Motor neuron (in vitro differentiated cells): ENCODE measurements around the gene MFSD6. TPM values are rescaled to one million over a fixed set of nuclear protein-coding genes. Genes with fewer than 3 reads are reported as not detected.
"Not testable (repeated sequence)": the region's sequence is repeated elsewhere in the genome, so short reads cannot be mapped to it uniquely, and the experiment has no call there.

Source experiments
- ATAC-seq, 8 experiments: fragments of 200-7000 bp; cut with Tn5 transposase; replicated peaks in 6 of 8; 2 replicates each; pipeline ENCODE4 v1.8.0; 2021; ENCODE audit warnings: mild to moderate bottlenecking in 8 of 8, moderate library complexity in 8 of 8
- H3K27ac ChIP-seq, 2 donors: fragments of 250-450 bp; sonication (Bioruptor Pico); 2 replicates each; pipeline ENCODE4 v1.9.0; 2021; ENCODE audit warnings: antibody characterized with exemption in 2 of 2, mild to moderate bottlenecking in 2 of 2, moderate library complexity in 1 of 2
- H3K4me1 ChIP-seq, 2 donors: fragments of 250-450 bp; sonication (Bioruptor Pico); replicated peaks in 1 of 2; 2 replicates each; pipeline ENCODE4 v1.6.1; 2021; ENCODE audit warnings: antibody characterized with exemption in 2 of 2, mild to moderate bottlenecking in 2 of 2, moderate library complexity in 1 of 2
- H3K4me3 ChIP-seq, 5 donors: fragments of 250-450 bp; sonication (Bioruptor Pico); 2 replicates each; pipeline ENCODE4 v1.9.0; 2021; ENCODE audit warnings: antibody characterized with exemption in 5 of 5, mild to moderate bottlenecking in 5 of 5, moderate library complexity in 4 of 5
- WGBS, 10 experiments: fragments of 450-650 bp; shearing (Covaris generic); methylation state at CpG; one replicate each; pipeline ENCODE4 v1.0.0; 2022; 5-methylcytosine and 5-hydroxymethylcytosine counted together
- in situ Hi-C, 9 experiments: fragments of 400-800 bp; cut with MboI; loops; one replicate each; pipeline ENCODE4 v1.15.0; 2021; ENCODE audit warnings: low sequenced_read_pairs in 9 of 9, low pct_unique_long_range_greater_than_20kb in 2 of 9; ENCODE audit not compliant: unreplicated experiment in 9 of 9
- total RNA-seq, 8 experiments: library from RNA; unstranded; fragments of 300-600 nt; gene quantifications; 2 replicates each; pipeline versions ENCODE4 v1.2.3 to v1.2.4, GENCODE V29; 2022

The MFSD6 gene
- total RNA-seq, 8 experiments from 2014 or later: 3.9 to 21.7 (median 12.4) TPM

- 23 to 91% (median 50%) methylated on average over 2 to 5 of the region's 5 CpGs; no CpG with 5 or more reads in 3 of the 10 experiments for WGBS, 10 experiments
- in situ Hi-C loops: no loop called here
- no peak overlapping the region for H3K4me3 ChIP-seq
- H3K4me1 ChIP-seq: no peaks in the 10 kb centered on the region
- no peak overlapping the region for H3K27ac ChIP-seq
- ATAC-seq: no peak
Observed at GRCh38 chr2:190460487-190460886, 52.3 kb downstream of the MFSD6 start.

GRCh38 chr2:190462181-190462580 lies 54.0 kb downstream of the MFSD6 start:
- no peak overlapping the region for H3K4me3 ChIP-seq
- in situ Hi-C loops: no loop called here
- H3K27ac ChIP-seq: no peak overlapping the region
- peak in 1 of 8 experiments; percentile 39 for ATAC-seq
- 60 to 100% (median 88%) methylated on average over 1 to 2 of the region's 2 CpGs; no CpG with 5 or more reads in 2 of the 10 experiments for WGBS, 10 experiments
- H3K4me1 ChIP-seq: peaks cover 0 to 3% of the 10 kb centered on the region in 2 donors

GRCh38 chr2:190462611-190463010 lies 54.5 kb downstream of the MFSD6 start:
- 86% methylated on average over 1 of the region's 1 CpG; no CpG with 5 or more reads in 8 of the 10 experiments for WGBS, 10 experiments
- Histone ChIP-seq H3K27ac (no peak overlapping the region), H3K4me1 (peaks cover 2 to 7% of the 10 kb centered on the region in 2 donors), H3K4me3 (no peak overlapping the region)
- in situ Hi-C loops: no loop called here
- no peak for ATAC-seq

GRCh38 chr2:190465060-190465459 lies 56.9 kb downstream of the MFSD6 start:
- ATAC-seq: no peak
- H3K4me1 ChIP-seq: peaks cover 2 to 18% of the 10 kb centered on the region in 2 donors
- no peak overlapping the region for H3K27ac ChIP-seq
- in situ Hi-C loops: no loop called here
- no peak overlapping the region for H3K4me3 ChIP-seq
- WGBS, 10 experiments: 42 to 100% (median 63%) methylated on average over 1 to 2 of the region's 2 CpGs

- peak in 2 of 8 experiments; percentile 19 to 28 for ATAC-seq
- H3K27ac ChIP-seq: peak overlapping the region in 1 of 2 donors; percentile 27
Observed at GRCh38 chr2:190466819-190467446, 58.8 kb downstream of the MFSD6 start.

GRCh38 chr2:190467575-190468083 lies 59.5 kb downstream of the MFSD6 start:
- Histone ChIP-seq H3K4me1 (peaks cover 2 to 18% of the 10 kb centered on the region in 2 donors), H3K4me3 (no peak overlapping the region), H3K27ac (peak overlapping the region in 1 of 2 donors; percentile 27)
- WGBS, 10 experiments: 0 to 100% (median 47%) methylated on average over 1 to 5 of the region's 5 CpGs; no CpG with 5 or more reads in 2 of the 10 experiments
- ATAC-seq: peak in 4 of 8 experiments; percentile 29 to 83 (median 52)
- in situ Hi-C loops: no loop called here

More at GRCh38 chr2:190466819-190467446, 58.8 kb downstream of the MFSD6 start:
- Histone ChIP-seq H3K4me3 (no peak overlapping the region), H3K4me1 (peaks cover 2 to 18% of the 10 kb centered on the region in 2 donors)
- in situ Hi-C loops: no loop called here
- WGBS, 10 experiments: 20 to 100% (median 81%) methylated on average over 1 to 4 of the region's 5 CpGs; no CpG with 5 or more reads in 2 of the 10 experiments

GRCh38 chr2:190468354-190468753 lies 60.2 kb downstream of the MFSD6 start:
- ATAC-seq, in situ Hi-C loops: not testable (repeated sequence)
- WGBS, 10 experiments: 50 to 100% (median 94%) methylated on average over 1 of the region's 1 CpG; no CpG with 5 or more reads in 6 of the 10 experiments

GRCh38 chr2:190468814-190469569 lies 60.8 kb downstream of the MFSD6 start:
- peak in 6 of 8 experiments; percentile 36 to 76 (median 60) for ATAC-seq
- peaks cover 2 to 18% of the 10 kb centered on the region in 2 donors for H3K4me1 ChIP-seq
- in situ Hi-C loops: no loop called here
- no peak overlapping the region for H3K27ac ChIP-seq
- no peak overlapping the region for H3K4me3 ChIP-seq
- 0 to 100% (median 69%) methylated on average over 1 to 4 of the region's 4 CpGs; no CpG with 5 or more reads in 1 of the 10 experiments for WGBS, 10 experiments

More at GRCh38 chr2:190468354-190468753, 60.2 kb downstream of the MFSD6 start:
- H3K4me1 ChIP-seq: peaks cover 2 to 18% of the 10 kb centered on the region in 2 donors
- not testable (repeated sequence) for H3K4me3 ChIP-seq, H3K27ac ChIP-seq

GRCh38 chr2:190469771-190470170 lies 61.6 kb downstream of the MFSD6 start:
- Histone ChIP-seq H3K27ac (no peak overlapping the region), H3K4me1 (peaks cover 2 to 18% of the 10 kb centered on the region in 2 donors), H3K4me3 (no peak overlapping the region)
- in situ Hi-C loops: no loop called here
- peak in 6 of 8 experiments; percentile 22 to 91 (median 68) for ATAC-seq
- 85 to 100% (median 96%) methylated on average over 2 of the region's 2 CpGs; no CpG with 5 or more reads in 1 of the 10 experiments for WGBS, 10 experiments

- WGBS, 10 experiments: 78 to 100% (median 97%) methylated on average over 1 to 5 of the region's 5 CpGs
- ATAC-seq: no peak
- in situ Hi-C loops: no loop called here
- no peak overlapping the region for H3K27ac ChIP-seq
- H3K4me1 ChIP-seq: peaks cover 2 to 18% of the 10 kb centered on the region in 2 donors
- H3K4me3 ChIP-seq: no peak overlapping the region
Observed at GRCh38 chr2:190470256-190470826, 62.2 kb downstream of the MFSD6 start.

GRCh38 chr2:190477661-190478454 lies 69.7 kb downstream of the MFSD6 start:
- Histone ChIP-seq H3K27ac (no peak overlapping the region), H3K4me3 (no peak overlapping the region), H3K4me1 (peaks cover 0 to 8% of the 10 kb centered on the region in 2 donors)
- peak in 4 of 8 experiments; percentile 48 to 82 (median 65) for ATAC-seq
- in situ Hi-C loops: no loop called here
- WGBS, 10 experiments: 58 to 80% (median 77%) methylated on average over 1 to 4 of the region's 4 CpGs; no CpG with 5 or more reads in 6 of the 10 experiments

GRCh38 chr2:190478572-190479195 lies 70.5 kb downstream of the MFSD6 start:
- Histone ChIP-seq H3K4me3 (no peak overlapping the region), H3K4me1 (peaks cover 0 to 8% of the 10 kb centered on the region in 2 donors), H3K27ac (no peak overlapping the region)
- WGBS, 10 experiments: 64 to 93% (median 80%) methylated on average over 1 to 3 of the region's 3 CpGs; no CpG with 5 or more reads in 3 of the 10 experiments
- ATAC-seq: no peak
- in situ Hi-C loops: no loop called here
